Stimulated activated CD4-positive, alpha-beta T cell treated with anti-CD3 and anti-CD28 coated beads, Interleukin-15, amount 100 ng/mL, for 24 hours (primary cell): ENCODE results near the gene TARP.
"Not testable (repeated sequence)": the region's sequence is repeated elsewhere in the genome, so short reads cannot be mapped to it uniquely, and the experiment has no call there.

Source experiments
- DNase-seq: peaks from one replicate; pipeline ENCODE4 v3.0.0-alpha.2; 2020

TARP gene

GRCh38 chr7:38259157-38259556 is 14.3 kb downstream of the TARP start:
- DNase-seq, result not testable (repeated sequence)

DNA sequence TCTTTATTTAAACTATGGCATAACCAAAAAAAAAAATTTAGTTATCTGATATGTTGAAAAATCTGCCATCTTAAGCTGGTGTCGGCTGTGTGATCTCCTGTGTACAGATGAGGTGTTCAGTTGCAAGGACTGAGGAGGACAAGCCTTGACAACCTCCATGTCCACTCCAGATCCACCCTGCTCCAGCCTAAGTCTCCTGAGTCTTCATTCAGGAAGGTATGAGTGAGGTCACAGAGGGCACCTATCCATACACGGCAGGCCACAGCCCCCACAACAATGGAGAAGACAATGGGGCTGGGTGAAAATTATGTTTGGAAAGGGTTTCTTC is 16.1 kb downstream of the TARP start:
- DNase-seq, result no peak

DNA sequence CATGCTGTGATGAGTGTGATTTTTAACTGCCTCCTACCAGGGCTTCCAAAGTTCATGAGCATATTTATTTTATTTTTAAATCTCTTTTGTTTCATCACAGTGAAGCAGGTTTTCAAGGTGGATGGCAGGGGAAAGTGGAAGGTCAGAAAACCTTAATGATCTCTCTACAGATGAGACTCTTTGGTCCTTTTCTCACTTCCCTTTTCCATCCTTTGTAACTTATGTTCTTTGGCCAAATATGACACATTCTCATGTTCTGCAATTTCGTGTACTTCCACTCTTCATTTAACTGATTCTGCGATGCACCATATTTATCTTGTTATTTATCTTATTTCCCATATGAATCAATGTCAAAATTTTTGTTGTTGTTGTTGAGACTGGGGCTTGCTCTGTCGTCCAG is 23.6 kb downstream of the TARP start:
- not testable (repeated sequence) for DNase-seq

- no peak for DNase-seq
Observed at GRCh38 chr7:38248069-38248567, 25.3 kb downstream of the TARP start.

GRCh38 chr7:38245409-38245977 is 27.9 kb downstream of the TARP start:
- DNase-seq, result no peak

GRCh38 chr7:38244516-38244915 is 28.9 kb downstream of the TARP start:
- no peak for DNase-seq

- not testable (repeated sequence) for DNase-seq
Observed at GRCh38 chr7:38243345-38243744, 30.1 kb downstream of the TARP start.

DNA sequence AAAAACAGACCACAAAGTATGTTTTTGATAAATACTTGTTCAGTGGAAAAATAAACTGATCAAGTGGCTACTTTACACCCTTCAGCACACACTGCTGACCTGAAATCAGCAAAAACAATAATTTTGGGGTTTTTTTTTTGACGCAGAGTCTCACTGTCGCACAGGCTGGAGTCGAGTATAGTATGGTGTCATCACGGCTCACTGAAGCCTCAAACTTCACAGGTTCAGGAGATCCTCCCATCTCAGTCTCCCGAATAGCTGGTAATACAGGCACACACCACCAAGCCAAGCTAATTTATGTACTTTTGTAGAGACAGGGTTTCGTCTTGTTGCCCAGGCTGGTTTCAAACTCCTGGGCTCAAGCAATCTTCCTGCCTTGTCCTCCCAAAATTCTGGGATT is 30.6 kb downstream of the TARP start:
- DNase-seq, result no peak

GRCh38 chr7:38241071-38241470 is 32.4 kb downstream of the TARP start:
- no peak for DNase-seq

DNA sequence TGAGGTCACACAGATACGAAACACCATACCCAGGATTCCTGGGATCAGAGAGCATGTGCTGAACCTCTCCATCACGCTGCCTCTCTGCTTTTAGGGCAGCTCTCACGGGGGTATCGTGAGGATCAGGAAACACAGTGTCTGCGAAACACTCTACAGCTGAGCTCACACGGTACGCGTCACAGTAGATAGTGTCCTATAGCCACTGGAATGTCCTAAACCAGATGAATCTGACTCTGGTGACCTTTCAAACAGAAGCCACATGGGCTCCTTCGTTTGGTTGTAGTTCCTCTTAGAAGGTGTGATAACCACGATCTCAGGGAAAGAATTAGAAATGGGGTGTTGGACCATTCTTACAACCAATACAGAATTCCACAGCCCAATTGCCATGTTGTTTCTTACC is 34.3 kb downstream of the TARP start:
- DNase-seq, result not testable (repeated sequence)

- DNase-seq, result no peak
Observed at GRCh38 chr7:38235606-38236005, 37.8 kb downstream of the TARP start.

GRCh38 chr7:38234759-38235158 is 38.7 kb downstream of the TARP start:
- not testable (repeated sequence) for DNase-seq

- peak; percentile 80 for DNase-seq
Observed at GRCh38 chr7:38232502-38233366, 40.7 kb downstream of the TARP start.

DNA sequence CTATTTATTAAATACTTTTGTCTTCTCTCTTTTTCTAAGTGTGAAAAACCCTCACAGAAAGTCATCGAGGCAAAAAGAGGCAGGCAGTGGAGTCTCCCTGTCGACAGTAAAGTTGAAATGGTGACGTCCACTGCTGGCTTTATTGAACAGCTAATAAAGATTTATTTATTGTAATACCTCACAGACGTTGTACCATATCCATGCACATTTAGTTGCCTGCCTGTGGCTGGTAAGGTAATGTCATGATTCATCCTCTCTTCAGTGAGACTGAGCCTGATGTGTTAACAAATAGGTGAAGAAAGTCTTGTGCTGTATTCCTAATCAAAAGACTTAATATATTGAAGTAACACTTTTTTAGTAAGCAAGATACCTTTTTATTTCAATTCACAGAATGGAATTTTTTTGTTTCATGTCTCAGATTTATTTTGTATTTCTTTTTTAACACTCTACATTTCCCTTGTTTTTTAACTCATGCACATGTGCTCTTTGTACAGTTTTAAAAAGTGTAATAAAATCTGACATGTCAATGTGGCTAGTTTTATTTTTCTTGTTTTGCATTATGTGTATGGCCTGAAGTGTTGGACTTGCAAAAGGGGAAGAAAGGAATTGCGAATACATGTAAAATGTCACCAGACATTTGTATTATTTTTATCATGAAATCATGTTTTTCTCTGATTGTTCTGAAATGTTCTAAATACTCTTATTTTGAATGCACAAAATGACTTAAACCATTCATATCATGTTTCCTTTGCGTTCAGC is 43.4 kb downstream of the TARP start:
- no peak for DNase-seq

- no peak for DNase-seq
Observed at GRCh38 chr7:38229386-38229785, 44.0 kb downstream of the TARP start.

- no peak for DNase-seq
Observed at GRCh38 chr7:38224392-38224791, 49.0 kb downstream of the TARP start.

DNA sequence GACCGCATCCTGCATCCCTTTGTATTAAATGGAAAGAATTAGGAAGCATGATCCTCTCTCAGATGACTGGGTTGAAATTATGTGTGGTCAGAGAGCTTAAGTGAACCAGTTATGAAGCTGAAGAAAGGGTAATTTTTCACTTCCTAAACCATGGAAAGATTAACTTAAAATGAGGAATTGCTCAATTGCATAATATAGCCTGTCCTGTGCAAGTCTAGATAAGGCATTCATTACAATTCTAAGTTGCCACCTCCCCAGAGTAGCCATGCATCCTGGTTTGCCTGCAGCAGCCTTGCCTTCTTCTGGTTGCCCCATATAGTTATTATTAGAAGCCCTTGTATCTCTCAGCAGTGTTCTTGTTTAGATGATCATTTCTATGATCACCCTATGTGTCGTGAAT is 50.1 kb downstream of the TARP start:
- no peak for DNase-seq

- DNase-seq, result no peak
Observed at GRCh38 chr7:38222481-38223096, 50.8 kb downstream of the TARP start.

DNA sequence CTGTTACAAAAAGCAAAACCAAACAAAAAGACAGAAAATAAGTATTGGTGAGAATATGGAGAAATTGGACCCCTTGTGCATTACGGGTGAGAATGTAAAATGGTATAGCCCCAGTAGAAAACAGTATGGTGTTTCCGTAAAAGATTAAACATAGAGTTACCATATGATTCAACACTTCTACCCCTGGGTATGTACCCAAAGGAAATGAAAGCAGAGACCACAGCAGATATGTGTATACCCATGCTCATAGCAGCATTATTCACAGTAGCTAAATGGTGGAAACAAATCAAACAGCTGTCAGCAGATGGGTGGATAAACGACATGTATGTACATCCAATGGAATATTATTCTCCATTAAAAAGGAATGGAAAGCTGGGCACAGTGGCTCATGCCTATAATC is 53.0 kb downstream of the TARP start:
- no peak for DNase-seq

- DNase-seq, result no peak
Observed at GRCh38 chr7:38217672-38218071, 55.8 kb downstream of the TARP start.

DNA sequence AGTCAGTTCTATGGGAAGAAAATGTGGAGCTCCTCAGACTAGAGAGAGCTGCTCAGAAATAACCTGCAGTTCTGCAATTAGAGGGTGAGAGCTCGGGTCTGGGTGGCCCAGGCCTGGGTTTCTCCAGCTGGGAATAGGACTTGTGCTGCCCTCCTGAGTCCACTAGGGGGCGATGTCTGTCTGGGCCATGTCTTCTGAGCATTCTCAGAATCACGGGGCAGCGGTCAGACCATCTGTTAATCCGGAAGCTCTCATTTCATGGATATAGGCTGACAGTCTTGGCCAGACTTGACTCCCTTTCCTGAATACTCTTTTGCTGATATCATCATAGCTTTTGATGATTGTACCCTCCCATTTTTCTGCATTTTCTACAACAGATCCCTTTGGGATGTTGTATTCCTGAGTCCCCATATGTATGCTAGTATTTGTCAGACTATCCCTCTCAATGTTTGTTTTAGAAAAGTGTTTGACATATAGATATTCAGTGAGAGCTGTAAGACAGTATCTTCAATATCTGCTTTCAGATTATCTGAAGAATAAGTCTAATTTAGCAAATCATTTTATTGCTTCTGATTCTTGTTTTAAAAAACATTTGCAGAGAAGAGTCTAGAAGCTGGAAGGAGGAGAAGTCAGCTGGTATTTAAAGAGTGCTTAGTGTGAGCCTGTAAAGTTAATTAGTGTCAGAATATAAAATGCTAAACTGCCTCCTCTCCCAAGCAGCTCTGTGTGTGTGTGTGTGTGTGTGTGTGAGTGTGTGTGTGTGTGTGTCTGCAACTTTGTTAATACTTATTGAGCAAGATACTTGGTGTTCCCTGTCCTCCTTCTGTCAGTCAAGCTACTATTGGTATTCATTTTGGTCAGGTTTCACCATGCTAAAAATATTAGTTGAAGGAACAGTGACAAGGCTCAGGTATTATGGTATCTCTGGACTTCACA is 57.4 kb downstream of the TARP start:
- DNase-seq, result peak; percentile 80

GRCh38 chr7:38215115-38215514 is 58.3 kb downstream of the TARP start:
- DNase-seq, result no peak
